HTERT RPE-1 (cell line): Measurements from ENCODE around the gene SORT1.
"Not testable (repeated sequence)": the region's sequence is repeated elsewhere in the genome, so short reads cannot be mapped to it uniquely, and the experiment has no call there.

Source experiments
- in situ Hi-C: fragments of 300-500 bp; cut with MboI; formaldehyde crosslinking; loops from 4 replicates; pipeline ENCODE4 v1.14.3; 2020; ENCODE audit warnings: low sequenced_read_pairs

SORT1 gene

GRCh38 chr1:109350182-109350581 is 47.5 kb downstream of the SORT1 start:
- in situ Hi-C loops: no loop called here

- in situ Hi-C loops: no loop called here
Measured at GRCh38 chr1:109347511-109347910, 50.2 kb downstream of the SORT1 start.

- in situ Hi-C loops: no loop called here
Measured at GRCh38 chr1:109341944-109342930, 55.5 kb downstream of the SORT1 start.

- in situ Hi-C loops: no loop called here
Measured at GRCh38 chr1:109338608-109339007, 59.1 kb downstream of the SORT1 start.

GRCh38 chr1:109338091-109338490 is 59.6 kb downstream of the SORT1 start:
- in situ Hi-C loops: no loop called here

GRCh38 chr1:109335091-109335490 is 62.6 kb downstream of the SORT1 start:
- in situ Hi-C loops: no loop called here

GRCh38 chr1:109331113-109331512 is 66.6 kb downstream of the SORT1 start:
- in situ Hi-C loops: no loop called here

GRCh38 chr1:109327285-109327684 is 70.4 kb downstream of the SORT1 start:
- in situ Hi-C loops: no loop called here

GRCh38 chr1:109322974-109323373 is 74.7 kb downstream of the SORT1 start:
- in situ Hi-C loops: no loop called here

- in situ Hi-C loops: no loop called here
Measured at GRCh38 chr1:109319114-109319513, 78.6 kb downstream of the SORT1 start.

GRCh38 chr1:109316506-109316905 is 81.2 kb downstream of the SORT1 start:
- in situ Hi-C loops: no loop called here

- in situ Hi-C loops: no loop called here
Measured at GRCh38 chr1:109315288-109315687, 82.4 kb downstream of the SORT1 start.

- in situ Hi-C loops: no loop called here
Measured at GRCh38 chr1:109314795-109315194, 82.9 kb downstream of the SORT1 start.

- in situ Hi-C loops: no loop called here
Measured at GRCh38 chr1:109312978-109313775, 84.5 kb downstream of the SORT1 start.

GRCh38 chr1:109312246-109312645 is 85.5 kb downstream of the SORT1 start:
- in situ Hi-C loops: no loop called here

- in situ Hi-C loops: no loop called here
Measured at GRCh38 chr1:109309347-109309746, 88.4 kb downstream of the SORT1 start.

- in situ Hi-C loops: no loop called here
Measured at GRCh38 chr1:109307274-109308021, 90.3 kb downstream of the SORT1 start.

- in situ Hi-C loops: no loop called here
Measured at GRCh38 chr1:109306832-109307273, 90.9 kb downstream of the SORT1 start, which contains the start of gene MYBPHL. MYBPHL (minus strand) TSS chr1:109307011; CDS start chr1:109306991, 20 bp downstream.

GRCh38 chr1:109305991-109306390 is 91.7 kb downstream of the SORT1 start:
- in situ Hi-C loops: not testable (repeated sequence)

GRCh38 chr1:109304226-109304920 is 93.3 kb downstream of the SORT1 start:
- in situ Hi-C loops: no loop called here
